Omental fat pad (tissue), 4 donors: ENCODE measurements around the gene NRSN2. TPM values are rescaled to one million over a fixed set of nuclear protein-coding genes. Genes with fewer than 3 reads are reported as not detected.

Experiments
- ATAC-seq: fragments of 150-250 bp; one replicate; pipeline ENCODE4 v1.9.1; 2016; ENCODE audit warnings: mild to moderate bottlenecking, moderate library complexity; ENCODE audit not compliant: low FRiP score
- DNase-seq: peaks from one replicate; pipeline ENCODE4 v3.0.0-alpha.2; 2019; ENCODE audit warnings: low spot score
- CTCF ChIP-seq, 3 donors: fragments of 450-650 bp; IDR thresholded peaks; one replicate each; pipeline ENCODE4 v1.5.1; 2016 to 2017; ENCODE audit warnings: antibody characterized with exemption in 3 of 3, mild to moderate bottlenecking in 3 of 3, moderate library complexity in 2 of 3
- total RNA-seq, 4 donors: library from RNA; depleted of rRNA; stranded (reverse); fragments of >200 nt; gene quantifications; one replicate each; pipeline ENCODE4 v1.1.0, GENCODE V29; 2016

The NRSN2 gene
- total RNA-seq, 4 donors from 2014 or later, result 12.6 to 19.1 (median 15.8) TPM

DNA sequence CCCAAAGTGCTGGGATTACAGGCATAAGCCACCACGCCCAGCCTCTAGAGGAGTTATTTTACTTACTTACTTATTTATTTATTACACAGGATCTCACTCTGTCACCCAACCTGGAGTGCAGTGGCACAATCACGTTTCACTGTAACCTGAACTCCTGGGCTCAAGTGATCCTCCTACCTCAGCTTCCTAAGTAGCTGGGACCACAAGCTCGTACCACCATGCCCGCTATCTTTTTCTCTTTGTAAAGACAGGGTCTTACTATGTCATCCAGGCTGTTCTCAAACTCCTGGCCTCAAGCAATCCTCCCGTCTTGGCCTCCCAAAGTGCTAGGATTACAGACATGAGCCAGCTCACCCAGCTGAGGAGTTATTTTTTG is 32.0 kb downstream of the NRSN2 start:
- DNase-seq (no peak), ATAC-seq (no peak)
- TF ChIP-seq CTCF (IDR thresholded peaks at IDR 0.05), result no peak

- DNase-seq (no peak), ATAC-seq (peak; percentile 73)
- TF ChIP-seq CTCF (IDR thresholded peaks at IDR 0.05), result no peak
Observed at GRCh38 chr20:380763-381580, 34.1 kb downstream of the NRSN2 start.

- no peak for TF ChIP-seq CTCF (IDR thresholded peaks at IDR 0.05)
- no peak for DNase-seq
- peak; percentile 55 for ATAC-seq
Observed at GRCh38 chr20:381581-382290, 34.8 kb downstream of the NRSN2 start.

- ATAC-seq (peak; percentile 9), DNase-seq (no peak)
- no peak for TF ChIP-seq CTCF (IDR thresholded peaks at IDR 0.05)
Observed at GRCh38 chr20:382291-383115, 35.6 kb downstream of the NRSN2 start.

DNA sequence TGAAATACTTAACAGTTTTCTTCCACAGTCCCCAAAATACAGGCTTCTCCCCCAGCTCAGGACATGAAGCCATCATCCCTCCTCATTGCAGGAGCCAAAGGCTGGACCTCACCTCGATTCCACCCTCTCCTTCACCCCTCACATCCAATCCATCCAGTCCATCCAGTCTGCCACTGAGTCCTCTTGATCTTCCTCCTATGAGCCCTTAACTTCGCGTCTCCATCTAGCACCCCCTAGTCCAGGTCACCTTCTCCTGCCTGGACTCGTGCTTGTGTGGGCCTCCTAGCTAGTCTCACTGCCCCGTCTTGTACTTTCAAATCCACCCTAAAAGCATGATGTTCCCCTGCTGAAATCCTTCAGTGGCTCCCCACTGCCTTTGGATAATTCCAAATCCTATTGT is 37.0 kb downstream of the NRSN2 start:
- TF ChIP-seq CTCF (IDR thresholded peaks at IDR 0.05), result no peak
- ATAC-seq, result no peak
- no peak for DNase-seq

DNA sequence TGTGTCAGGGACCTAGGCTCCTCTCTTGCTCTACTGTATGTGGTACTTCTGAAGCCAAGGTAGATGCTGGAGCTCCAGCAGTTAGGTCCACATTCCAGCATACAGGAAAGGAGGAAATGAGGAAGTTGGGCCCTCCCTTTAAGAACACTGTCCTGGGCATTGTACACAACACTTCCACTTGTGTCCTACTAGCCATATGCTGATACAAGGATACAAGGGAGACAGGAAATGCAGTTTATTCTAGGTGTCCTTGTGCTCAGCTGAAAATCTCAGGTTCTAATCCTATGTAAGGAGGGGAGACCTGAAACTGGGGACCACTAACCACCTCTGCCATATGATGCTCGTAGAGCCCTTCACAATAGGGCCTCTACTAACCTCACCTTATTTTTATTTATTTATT is 37.8 kb downstream of the NRSN2 start:
- DNase-seq (no peak), ATAC-seq (no peak)
- no peak for TF ChIP-seq CTCF (IDR thresholded peaks at IDR 0.05)
